Fibroblast of the conjunctiva (primary cell): ENCODE results near the gene PTPN20.
"Not testable (repeated sequence)": the region's sequence is repeated elsewhere in the genome, so short reads cannot be mapped to it uniquely, and the experiment has no call there.

Source experiments
- DNase-seq: peaks from one replicate; pipeline ENCODE4 v3.0.0-alpha.2; 2010; ENCODE audit warnings: low read depth

Gene PTPN20

GRCh38 chr10:46952540-46952939 lies 41.3 kb downstream of the PTPN20 start:
- DNase-seq = not testable (repeated sequence)

GRCh38 chr10:46960742-46961141 lies 49.5 kb downstream of the PTPN20 start:
- DNase-seq = not testable (repeated sequence)

- not testable (repeated sequence) for DNase-seq
Observed at GRCh38 chr10:46963356-46963755, 52.1 kb downstream of the PTPN20 start.

GRCh38 chr10:46967013-46967412 lies 55.8 kb downstream of the PTPN20 start:
- not testable (repeated sequence) for DNase-seq

- not testable (repeated sequence) for DNase-seq
Observed at GRCh38 chr10:46980223-46980622, 69.0 kb downstream of the PTPN20 start.

GRCh38 chr10:46987233-46987924 lies 76.2 kb downstream of the PTPN20 start:
- DNase-seq = not testable (repeated sequence)

GRCh38 chr10:46992803-46993561 lies 81.8 kb downstream of the PTPN20 start:
- peak; percentile 3 for DNase-seq

GRCh38 chr10:46995234-46995633 lies 84.0 kb downstream of the PTPN20 start:
- DNase-seq = no peak

- DNase-seq = no peak
Observed at GRCh38 chr10:46998192-46998591, 87.0 kb downstream of the PTPN20 start.

- no peak for DNase-seq
Observed at GRCh38 chr10:46998595-46998994, 87.4 kb downstream of the PTPN20 start.

GRCh38 chr10:46999217-46999616 lies 88.0 kb downstream of the PTPN20 start:
- no peak for DNase-seq

GRCh38 chr10:47008769-47009168 lies 97.5 kb downstream of the PTPN20 start:
- no peak for DNase-seq

GRCh38 chr10:47009215-47009838 lies 98.1 kb downstream of the PTPN20 start:
- DNase-seq = no peak

GRCh38 chr10:47010036-47010435 lies 98.8 kb downstream of the PTPN20 start:
- no peak for DNase-seq

GRCh38 chr10:47012214-47012613 lies 101.0 kb downstream of the PTPN20 start:
- DNase-seq = no peak

GRCh38 chr10:47013507-47014154 lies 102.4 kb downstream of the PTPN20 start:
- no peak for DNase-seq

GRCh38 chr10:47015404-47015803 lies 104.2 kb downstream of the PTPN20 start:
- no peak for DNase-seq

- DNase-seq = no peak
Observed at GRCh38 chr10:47016564-47016963, 105.3 kb downstream of the PTPN20 start.

- DNase-seq = no peak
Observed at GRCh38 chr10:47018026-47018735, 107.0 kb downstream of the PTPN20 start.

GRCh38 chr10:47019155-47020145 lies 108.2 kb downstream of the PTPN20 start:
- DNase-seq = no peak

- no peak for DNase-seq
Observed at GRCh38 chr10:47020471-47020870, 109.2 kb downstream of the PTPN20 start.
